ENCODE measurements around the gene DLG2.
"Not testable (repeated sequence)": the region's sequence is repeated elsewhere in the genome, so short reads cannot be mapped to it uniquely, and the experiment has no call there.

The DLG2 gene

DNA sequence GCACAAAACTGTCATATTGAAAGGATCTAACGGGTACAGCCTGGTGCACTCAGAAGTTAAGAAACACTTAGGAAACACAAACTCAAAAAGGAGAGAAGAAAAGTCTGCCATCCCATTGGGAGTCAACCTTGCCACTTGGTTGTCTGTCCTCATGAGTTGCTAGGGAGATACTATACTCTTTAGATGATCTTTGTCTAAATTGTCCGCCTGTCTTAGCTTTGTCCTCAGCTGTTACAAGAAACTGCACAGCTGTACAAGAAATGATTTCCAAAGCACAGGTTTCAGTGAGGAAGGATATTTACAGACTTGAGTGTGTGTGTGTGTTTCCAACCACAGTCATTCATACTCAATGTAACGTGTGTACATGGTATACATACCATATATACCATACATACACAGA lies 2171.8 kb downstream of the DLG2 start:
- DNase-seq (ENCODE audit: low spot score): no peak

DNA sequence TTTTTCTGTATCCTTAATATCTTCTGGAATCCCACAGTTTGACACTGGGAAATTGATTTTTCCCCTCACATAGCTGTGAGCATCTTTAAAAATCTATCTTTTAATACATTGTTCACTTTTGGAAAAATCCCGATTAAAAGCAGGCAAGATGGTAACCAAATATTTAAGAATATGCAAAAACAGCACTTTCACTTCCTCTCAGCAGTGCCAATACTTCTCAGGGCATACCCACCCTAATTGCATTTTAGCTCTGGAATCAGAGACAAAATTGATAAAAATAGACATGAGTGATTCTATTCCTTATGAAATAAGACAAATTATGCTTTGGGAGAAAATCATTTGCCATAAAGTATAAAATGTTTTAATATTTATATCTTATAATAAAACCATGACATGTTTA lies 2172.5 kb downstream of the DLG2 start:
- no peak for DNase-seq (ENCODE audit: low spot score)

DNA sequence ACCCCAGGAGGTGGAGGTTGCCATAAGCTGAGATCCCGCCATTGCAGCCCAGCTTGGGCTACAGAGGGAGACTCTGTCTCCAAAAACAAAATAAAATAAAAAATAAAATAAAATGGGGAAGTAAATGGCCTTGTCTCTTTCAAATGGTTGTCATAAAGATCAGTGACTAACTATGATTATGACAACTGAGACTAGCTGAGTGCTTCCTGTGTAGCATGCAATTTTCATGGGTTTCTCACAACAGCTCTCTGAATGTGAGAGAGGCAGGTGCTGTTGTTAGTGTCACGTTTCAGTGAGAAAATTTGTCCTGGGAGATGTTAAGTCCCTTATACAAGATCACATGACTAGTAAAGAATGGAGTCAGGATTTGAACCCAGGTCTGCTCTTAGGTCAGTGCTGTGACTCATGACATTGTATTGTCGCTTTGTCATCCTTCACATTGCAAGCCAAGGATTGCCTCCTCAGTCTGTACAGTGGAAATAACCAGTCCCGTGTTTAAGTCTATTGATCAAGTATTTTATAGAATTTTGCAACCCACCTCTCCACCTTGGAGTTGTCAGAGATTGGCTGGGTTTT lies 2177.7 kb downstream of the DLG2 start:
- DNase-seq (ENCODE audit: low spot score): no peak

DNA sequence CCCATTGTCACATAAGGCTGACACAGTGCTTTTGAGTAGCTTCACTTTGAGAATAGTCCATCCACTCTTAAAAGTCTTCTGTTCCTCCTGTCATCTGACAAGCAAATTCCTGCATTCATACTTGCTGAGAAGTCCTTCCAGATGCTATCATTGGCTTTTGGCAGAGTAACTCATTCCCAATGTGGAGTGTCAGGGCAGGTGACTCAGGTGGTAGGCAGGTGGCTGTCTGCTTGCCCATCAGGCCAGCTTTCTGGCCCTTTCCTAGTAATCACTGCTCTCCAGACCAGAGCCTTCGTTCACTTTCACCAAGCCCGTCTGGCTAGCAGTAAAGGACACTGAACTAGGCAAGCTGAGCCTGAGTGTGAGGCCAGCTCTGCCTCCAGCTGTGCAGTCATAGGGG lies 2178.5 kb downstream of the DLG2 start:
- DNase-seq (ENCODE audit: low spot score): no peak

DNA sequence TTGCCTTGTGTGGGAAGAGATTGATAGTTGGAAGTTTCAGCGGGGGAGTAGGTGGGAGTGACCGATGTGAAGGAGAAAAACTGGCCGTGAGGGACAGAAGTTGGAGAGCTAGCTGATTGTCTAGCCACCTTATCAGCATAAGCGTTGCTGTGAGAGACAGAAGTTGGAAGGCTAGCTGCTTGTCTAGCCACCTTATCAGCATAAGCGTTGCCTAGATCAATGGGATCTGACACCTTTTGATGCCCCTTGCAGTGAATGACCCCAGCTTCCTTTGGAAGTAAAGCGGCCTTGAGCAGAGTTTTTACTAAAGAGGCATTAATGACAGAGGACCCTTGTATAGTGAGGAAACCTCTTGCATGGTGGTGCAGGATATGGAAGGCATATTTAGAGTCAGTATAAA lies 2183.3 kb downstream of the DLG2 start:
- DNase-seq (ENCODE audit: low spot score): not testable (repeated sequence)

DNA sequence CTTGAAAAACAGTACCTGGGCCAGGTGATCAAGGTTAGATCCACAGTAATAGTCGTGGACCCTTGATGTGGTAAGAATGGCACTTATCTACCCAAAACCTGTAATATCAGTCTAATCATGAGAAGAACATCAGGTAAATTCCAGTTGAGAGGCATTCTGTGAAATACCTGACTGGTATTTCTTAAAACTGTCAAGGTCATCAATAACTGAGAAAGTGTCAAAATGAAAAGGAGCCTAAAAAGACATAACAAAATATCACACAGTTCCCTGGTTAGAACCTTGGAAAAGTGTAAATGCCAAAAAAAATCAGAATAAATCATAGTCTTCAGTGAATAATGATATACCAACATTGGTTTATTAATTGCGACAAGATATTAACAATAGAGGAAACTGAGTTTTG lies 2185.5 kb downstream of the DLG2 start:
- DNase-seq (ENCODE audit: low spot score): no peak

DNA sequence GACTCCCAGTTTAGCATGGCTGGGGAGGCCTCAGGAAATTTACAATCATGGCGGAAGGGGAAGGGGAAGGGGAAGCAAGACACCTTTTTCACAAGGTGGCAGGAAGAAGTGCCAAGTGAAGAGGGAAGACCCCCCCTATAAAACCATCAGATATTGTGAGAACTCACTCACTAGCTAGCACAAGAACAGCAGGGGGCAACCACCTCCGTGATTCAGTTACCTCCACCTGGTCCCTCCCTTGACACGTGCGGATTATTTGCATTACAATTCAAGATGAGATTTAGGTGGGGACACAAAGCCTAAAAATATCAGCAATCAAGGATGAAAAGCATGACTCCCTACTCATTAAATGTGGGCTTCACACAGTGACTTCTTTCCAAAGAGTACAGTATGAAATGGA lies 2186.0 kb downstream of the DLG2 start:
- DNase-seq (ENCODE audit: low spot score): no peak

DNA sequence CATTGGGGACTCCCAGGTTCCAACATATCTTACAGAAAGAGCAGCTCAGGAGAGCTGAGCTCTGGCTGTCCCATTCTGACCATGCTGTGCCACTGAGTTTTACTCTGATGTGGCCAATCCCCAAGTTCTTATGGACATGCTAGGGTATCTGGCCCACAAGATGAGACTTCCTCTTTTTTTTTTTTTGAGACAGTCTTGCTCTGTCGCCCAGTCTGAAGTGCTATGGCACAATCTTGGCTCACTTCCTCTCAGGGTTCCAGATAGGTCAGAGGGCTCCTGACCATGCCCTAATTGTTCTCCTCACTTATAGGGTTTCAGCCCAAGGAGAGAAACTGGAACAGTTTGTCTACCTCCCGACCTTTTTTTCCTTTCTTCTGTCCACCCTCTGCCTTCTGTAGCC lies 2188.7 kb downstream of the DLG2 start:
- no peak for DNase-seq (ENCODE audit: low spot score)

DNA sequence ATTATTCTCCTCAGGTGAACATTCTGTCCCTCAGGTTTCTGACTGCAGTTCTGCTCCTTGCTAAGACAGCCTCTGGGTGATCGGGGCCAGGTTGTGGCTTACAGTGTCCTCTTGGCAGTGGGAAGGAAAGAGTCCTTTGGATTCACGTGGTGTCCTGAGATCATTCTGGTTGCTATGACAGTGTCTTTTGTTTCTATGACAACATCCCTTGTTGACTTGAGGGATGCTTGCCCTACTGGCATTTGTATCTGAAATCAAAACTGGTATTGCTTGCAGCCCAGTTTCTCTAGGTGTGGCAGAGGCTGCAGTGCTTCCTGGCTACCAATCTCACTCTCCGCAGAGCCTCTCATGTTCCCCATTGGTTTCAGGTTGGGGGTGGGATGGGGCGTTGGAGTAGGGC lies 2189.2 kb downstream of the DLG2 start:
- no peak for DNase-seq (ENCODE audit: low spot score)

DNA sequence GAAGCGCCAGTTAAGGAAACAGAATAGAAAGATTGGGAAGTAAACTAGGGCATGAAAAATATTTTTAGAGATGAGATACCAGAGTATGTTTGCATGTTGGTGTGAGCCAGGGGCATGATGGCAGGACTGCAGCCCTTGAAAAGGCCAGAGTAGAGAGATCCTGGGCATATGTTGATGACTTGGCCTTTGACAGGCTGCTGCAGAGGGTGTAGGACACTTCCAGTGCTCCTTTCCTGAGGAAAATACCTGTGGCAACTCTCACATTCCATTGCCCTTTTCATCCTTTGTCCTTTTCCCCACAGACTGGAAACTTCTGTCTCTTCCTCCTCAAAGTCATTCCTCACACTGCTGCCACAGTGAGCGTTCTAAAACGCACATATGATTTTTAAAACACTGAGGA lies 2190.3 kb downstream of the DLG2 start:
- peak; percentile 11 for DNase-seq (ENCODE audit: low spot score)

DNA sequence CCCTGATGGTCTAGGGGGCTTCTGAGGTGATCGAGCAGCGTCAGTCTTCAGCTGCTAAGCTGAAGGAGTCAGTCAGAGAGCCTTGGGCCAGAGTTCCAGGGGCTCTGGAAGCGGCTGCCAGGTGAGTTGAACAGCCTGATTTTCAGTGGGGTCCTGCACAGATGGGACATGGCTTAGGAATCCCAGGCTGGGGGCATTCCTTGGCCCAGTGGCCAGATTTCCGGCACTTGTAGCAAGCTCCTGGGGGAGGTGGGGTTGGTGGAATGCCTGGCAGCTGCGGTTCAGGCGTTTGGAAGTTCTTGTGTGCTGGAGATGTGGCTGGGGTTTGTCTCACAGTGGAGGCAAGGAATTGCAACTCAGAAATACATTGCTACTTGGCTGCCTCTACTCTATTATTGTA lies 2192.3 kb downstream of the DLG2 start:
- not testable (repeated sequence) for DNase-seq (ENCODE audit: low spot score)

DNA sequence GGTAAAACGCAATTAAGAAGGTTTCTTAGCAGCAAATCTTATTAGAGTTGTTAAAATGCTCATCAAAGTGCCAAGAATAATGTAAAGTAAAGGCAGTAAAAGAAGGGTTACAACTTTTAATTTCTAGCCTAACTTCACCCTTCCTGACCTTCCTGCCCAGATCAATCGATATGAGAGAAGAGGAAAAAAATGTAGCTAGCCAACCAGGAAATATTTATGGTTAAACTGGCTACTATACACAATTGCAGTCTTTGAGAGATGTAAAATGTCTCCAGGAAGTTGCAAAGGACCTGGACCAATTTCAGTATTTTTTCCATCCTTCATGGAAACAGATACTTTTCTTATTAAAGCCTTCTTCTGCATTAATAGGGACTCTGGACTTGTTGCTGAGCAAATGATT lies 2199.2 kb downstream of the DLG2 start:
- DNase-seq (ENCODE audit: low spot score): no peak

DNA sequence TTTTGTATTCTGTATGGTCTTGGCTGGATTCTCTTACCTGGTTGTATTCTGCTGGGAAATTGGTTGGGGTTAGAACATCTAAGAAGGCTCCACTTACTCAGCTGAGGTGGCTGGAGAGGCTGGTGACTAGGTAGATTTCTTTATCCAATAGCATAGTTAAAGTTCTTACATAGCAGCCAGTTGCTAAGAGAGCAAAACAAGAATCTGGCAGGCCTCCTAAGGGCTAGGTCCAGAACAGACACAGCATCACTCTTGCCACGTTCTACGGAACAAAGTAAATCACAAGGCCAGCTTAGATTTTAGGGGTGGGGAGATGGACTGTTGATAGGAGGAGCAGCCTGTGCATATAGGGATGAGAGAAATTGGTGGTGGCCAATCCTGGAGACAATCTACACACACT lies 2199.6 kb downstream of the DLG2 start:
- DNase-seq (ENCODE audit: low spot score): no peak

DNA sequence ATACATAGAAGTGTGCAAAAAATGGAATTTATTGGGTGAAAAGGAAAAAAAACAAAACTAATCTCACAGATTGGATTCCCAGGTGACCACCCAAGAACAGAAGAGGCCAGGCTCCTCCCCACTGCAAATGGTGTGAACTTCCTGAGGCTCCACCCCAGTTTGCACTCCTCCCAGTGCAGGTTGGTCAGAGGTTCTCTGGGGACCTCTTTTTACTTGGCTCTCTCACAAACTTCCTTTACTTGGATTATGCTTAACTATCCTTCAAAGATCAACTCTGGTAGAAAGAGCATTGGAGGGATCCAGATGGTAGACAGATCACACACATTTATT lies 2202.0 kb downstream of the DLG2 start:
- no peak for DNase-seq (ENCODE audit: low spot score)

DNA sequence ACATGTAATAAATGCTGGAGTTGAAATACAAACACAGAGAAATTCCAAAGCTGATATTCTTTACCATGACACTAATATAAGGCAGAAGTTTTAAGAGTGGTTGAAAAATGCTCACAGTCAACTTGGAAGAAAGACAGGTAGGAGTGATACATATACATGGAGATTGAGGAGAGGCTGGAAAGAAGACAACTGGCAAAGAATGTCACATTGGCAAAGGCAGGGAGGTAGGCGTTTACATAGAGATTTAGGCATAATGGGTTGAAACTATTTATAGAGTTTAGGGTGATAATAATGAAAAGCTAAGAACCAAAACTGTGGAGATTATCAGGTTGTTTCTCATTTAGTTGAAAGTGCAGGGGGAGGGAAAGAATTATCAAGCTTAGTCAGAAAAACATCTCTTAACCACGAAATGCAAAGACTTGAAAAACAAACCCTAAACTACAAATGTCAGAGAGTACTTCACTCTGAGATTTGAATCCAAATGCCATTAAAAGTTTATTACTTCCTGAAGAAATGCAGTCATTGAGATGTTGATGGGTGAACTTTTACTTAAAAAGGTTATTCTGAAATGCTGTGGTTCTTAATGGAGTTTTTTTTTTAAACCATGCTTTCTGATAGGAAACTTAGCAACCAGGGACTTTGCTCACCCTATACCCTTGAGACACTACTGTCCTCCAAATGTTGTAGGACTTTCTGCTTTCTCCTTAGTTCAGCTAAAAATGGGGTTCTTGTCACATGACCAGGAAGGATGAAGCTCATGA lies 2202.6 kb downstream of the DLG2 start:
- no peak for DNase-seq (ENCODE audit: low spot score)

DNA sequence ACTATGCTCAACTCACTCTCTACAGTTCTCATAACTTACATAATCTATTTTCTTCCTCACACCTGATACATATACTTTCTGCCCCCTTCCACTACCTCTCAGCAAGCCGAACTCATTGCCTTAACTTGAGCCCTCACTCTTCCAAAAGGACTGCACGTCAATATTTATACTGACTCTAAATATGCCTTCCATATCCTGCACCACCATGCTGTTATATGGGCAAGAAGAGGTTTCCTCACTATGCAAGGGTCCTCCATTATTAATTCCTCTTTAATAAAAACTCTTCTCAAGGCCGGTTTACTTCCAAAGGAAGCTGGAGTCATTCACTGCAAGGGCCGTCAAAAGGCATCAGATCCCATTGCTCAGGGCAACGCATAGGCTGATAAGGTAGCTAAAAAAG lies 2204.5 kb downstream of the DLG2 start:
- not testable (repeated sequence) for DNase-seq (ENCODE audit: low spot score)

DNA sequence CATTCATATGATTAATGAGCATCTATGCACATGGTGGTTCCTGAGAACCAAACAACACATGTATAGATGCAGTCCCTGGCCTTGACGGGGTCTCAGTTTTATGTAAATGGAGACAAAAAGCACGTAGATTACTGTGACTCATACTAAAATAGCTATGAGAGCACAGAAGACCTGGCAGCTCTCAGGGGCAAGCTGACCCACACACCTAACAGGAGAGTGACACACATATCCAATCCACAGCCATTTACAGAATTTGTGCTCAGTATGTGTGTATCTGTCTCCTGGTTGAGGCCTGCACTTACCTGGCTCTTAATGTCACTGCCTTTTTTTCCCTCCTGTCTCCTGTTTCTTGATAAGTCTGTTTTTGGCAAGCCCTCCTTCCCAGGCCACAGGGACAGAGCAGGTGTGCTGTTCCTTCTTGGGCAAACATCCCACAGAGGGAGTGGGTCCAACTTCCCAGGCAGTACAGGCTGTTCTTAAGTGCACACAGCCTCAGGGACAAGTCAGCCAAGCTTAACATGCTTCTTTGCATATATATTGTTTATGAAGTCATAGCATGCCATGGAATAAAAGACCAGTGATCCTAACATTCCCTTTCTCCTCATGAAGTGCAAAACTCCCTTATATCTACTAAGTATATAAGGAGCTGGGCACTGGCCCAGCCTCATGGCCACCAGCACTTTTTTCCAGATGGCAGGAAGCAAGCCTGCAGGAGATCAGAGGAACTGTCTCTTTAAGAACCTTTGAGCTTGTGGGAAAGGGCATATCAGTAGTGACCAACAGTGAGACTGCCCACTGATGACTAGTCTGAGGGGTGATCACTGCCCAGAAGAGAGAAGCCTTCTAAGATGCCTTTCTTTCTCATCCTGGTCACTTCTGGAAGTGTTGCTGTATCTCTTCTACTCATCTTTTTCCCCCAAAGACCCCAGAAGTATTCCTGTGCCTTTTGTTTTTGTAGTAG lies 2216.3 kb downstream of the DLG2 start:
- DNase-seq (ENCODE audit: low spot score): no peak

DNA sequence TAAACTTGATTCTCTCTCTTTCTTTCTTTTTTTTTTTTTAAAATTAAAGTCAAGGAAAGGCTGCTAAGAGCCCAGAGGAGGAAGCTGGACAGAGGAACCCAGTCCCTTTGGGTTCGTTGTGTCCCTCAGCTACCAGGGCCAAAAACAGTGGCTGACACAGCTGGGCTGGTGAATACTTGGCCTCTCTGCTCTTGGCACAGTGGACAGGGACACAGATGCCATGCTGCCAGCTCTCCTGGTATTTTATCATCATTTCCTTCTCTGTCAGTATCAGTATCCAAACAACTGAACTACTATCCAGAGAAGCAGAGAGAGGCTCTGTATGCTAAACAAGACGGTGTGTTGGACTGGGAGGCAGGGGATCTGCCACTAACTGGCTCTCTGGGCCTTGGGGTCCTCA lies 2217.3 kb downstream of the DLG2 start:
- no peak for DNase-seq (ENCODE audit: low spot score)

DNA sequence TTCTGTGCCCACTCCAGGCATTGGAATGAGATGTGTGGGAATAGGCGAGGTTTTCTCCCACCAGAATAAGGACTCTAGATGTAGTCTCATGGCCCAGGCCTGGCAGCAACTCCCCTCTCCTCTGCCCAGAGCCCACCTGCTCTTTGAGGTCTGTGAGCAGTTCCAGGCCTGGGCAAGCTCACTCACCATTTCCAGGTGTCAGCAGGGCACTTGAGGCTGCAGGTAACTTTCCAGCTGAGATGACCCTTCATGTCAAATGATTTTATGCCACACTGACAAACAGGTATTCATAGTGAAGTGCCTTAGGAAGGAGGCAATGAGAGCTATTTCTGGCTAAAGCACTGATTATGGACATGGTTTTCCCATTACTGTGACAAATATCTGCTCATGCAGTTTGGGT lies 2217.7 kb downstream of the DLG2 start:
- DNase-seq (ENCODE audit: low spot score): no peak

DNA sequence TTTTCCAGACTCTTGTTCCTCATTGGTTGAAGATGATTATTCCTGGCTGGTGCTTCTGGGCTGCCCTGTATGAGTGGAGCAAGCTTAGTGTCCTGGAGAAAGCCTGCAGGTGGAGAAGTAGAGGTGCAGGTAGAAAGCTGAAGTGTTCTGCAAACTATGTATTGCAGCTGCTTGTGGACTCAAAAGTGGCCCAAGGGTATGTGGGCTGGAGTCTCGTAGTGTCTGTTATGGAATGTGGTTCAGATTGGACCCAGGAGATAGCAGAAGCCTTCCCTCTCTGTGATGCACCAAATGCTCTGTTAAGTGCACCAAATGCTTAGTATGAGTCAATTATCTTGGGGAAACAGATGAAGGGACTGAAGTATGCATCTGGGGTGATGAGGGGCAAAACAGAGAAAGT lies 2218.2 kb downstream of the DLG2 start:
- DNase-seq (ENCODE audit: low spot score): no peak

Data from SW480 (cell line).